Esophagus (tissue), 2 donors: ENCODE data around the gene VTI1A. TPM values are rescaled to one million over a fixed set of nuclear protein-coding genes. Genes with fewer than 3 reads are reported as not detected.

Source experiments
- H3K27ac ChIP-seq, 2 donors: one replicate each; pipeline ENCODE4 v1.5.1; 2013; ENCODE audit warnings: low read depth in 2 of 2, mild to moderate bottlenecking in 2 of 2, inconsistent platforms in 1 of 2, low read length in 1 of 2, moderate library complexity in 1 of 2
- H3K27me3 ChIP-seq, 2 donors: one replicate each; pipeline ENCODE4 v1.6.1; 2013; ENCODE audit warnings: low read length in 2 of 2, control low read depth in 1 of 2, mild to moderate bottlenecking in 1 of 2; ENCODE audit not compliant: insufficient read depth in 2 of 2, control insufficient read depth in 1 of 2
- H3K36me3 ChIP-seq, 2 donors: one replicate each; pipeline ENCODE4 v1.6.1; 2013; ENCODE audit warnings: low read length in 1 of 2; ENCODE audit not compliant: control insufficient read depth in 2 of 2, insufficient read depth in 2 of 2
- H3K4me1 ChIP-seq, 2 donors: one replicate each; pipeline ENCODE4 v1.6.1; 2013; ENCODE audit warnings: low read length in 1 of 2; ENCODE audit not compliant: control insufficient read depth in 2 of 2, insufficient read depth in 2 of 2
- H3K4me3 ChIP-seq, 2 donors: one replicate each; pipeline ENCODE4 v1.5.1; 2013; ENCODE audit warnings: low read length in 2 of 2, mild to moderate bottlenecking in 2 of 2, low read depth in 1 of 2, moderate library complexity in 1 of 2
- H3K9me3 ChIP-seq, 2 donors: one replicate each; pipeline ENCODE4 v1.6.1; 2013; ENCODE audit warnings: mild to moderate bottlenecking in 2 of 2, low read depth in 1 of 2, low read length in 1 of 2, moderate library complexity in 1 of 2; ENCODE audit not compliant: control insufficient read depth in 2 of 2, insufficient read depth in 1 of 2
- WGBS, 2 donors: extraction: QIAGEN DNeasy Blood & Tissue Kit; methylation state at CpG; one replicate each; pipeline ENCODE4 v1.1.7; 2013; 5-methylcytosine and 5-hydroxymethylcytosine counted together
- polyA plus RNA-seq, 2 donors: library from polyadenylated mRNA; stranded (reverse); fragments of 200-250 nt; gene quantifications; one replicate each; pipeline ENCODE4 v1.2.3, GENCODE V29; 2013
- donor health status: healthy with polysubstance abuse.
- donor health status: Bipolar disorder and iron deficiency.

VTI1A gene
- polyA plus RNA-seq, 2 donors, result 10.6 to 11.5 TPM

DNA sequence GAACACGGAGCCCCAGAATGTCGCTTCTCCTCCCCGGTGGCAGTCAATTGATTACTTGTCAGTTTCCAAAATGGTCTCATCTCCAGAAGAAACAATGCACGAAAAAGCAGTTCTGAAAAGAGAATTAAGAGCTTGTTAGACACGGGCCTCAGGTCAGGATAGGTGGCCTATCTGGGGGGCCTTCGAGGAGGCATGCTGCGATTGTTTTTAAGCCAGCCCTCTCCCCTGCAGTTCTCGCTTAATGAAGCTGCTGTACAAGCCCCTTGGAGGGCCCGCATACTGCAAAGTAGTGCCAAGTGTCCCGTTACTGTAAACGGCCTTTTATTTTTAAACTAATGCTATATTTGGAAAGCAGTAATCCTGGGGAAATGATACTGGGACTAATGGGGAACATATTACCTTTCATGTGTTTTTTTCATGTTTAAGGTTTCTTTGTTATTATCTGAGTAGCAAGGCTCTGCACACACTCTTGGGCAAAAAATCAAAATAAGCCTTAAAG is 388.3 kb downstream of the VTI1A start:
- 71 to 77% methylated on average over 11 of the region's 11 CpGs for WGBS, 2 donors
- Histone ChIP-seq H3K9me3 (peaks cover 0 to 4% of the 10 kb centered on the region in 2 donors), H3K27me3 (no peaks in the 10 kb centered on the region), H3K4me3 (no peak overlapping the region), H3K4me1 (no peaks in the 10 kb centered on the region), H3K27ac (no peak overlapping the region), H3K36me3 (no peaks in the 10 kb centered on the region)

DNA sequence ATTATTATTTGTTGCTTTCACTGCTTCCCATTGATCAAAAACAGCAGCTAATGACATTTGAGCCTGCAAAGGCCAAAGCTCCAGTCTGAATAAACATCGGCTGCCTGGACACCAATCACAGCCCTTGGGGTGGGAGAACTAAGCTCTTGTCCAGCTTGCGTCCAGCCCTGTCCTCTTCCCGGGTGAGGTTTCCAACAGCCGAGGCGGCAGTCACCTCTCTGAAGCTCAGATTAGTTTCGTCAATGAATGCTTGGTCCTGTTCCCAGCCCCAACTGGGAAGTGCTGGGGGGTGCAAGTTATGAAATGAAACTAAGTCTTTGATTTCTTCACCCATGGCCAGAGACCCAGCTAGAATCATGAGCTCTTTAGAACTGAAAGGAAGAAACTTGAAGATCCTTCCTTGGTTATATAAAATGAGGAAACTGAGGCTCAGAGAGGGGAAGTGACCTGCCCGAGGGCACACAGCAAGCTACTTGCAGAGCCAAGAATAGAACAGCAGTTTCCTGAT is 389.0 kb downstream of the VTI1A start:
- 64 to 70% methylated on average over 7 of the region's 7 CpGs for WGBS, 2 donors
- Histone ChIP-seq H3K9me3 (peaks cover 0 to 4% of the 10 kb centered on the region in 2 donors), H3K36me3 (no peaks in the 10 kb centered on the region), H3K27me3 (no peaks in the 10 kb centered on the region), H3K27ac (no peak overlapping the region), H3K4me1 (no peaks in the 10 kb centered on the region), H3K4me3 (no peak overlapping the region)

DNA sequence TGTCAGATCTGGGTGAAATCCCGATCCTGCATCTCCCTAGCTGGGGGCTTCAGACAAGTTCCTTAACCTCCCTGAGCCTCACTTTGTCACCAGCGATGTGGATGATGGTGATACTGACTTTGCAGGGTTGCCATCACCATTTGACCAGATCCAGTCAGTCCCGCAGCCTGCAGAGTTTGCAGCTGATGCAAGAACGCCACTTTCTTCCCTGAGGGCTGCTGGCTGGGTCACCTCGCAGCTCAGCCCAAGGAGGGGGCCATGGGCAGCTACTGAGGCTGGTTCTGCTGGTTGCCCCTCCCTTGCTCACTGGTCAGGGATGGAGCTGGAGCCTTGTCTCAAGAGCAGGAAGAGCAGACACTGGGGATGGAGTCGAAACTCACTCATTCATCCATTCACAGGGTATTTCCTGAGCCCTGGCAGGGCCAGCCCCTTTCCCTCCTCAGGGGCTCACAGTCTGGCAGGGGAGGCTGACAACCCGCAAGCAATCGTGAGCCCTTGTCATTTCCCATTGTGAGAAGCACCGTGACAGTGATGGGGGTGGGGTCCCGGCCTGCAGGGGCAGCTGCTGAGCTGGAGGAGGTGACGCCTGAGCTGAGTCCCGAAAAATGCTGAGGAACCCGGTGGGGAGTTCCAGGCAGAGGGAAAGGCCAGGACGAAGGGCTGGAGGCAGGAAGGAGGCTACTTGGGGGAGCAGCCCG is 391.9 kb downstream of the VTI1A start:
- Histone ChIP-seq H3K36me3 (no peaks in the 10 kb centered on the region), H3K27ac (no peak overlapping the region), H3K27me3 (no peaks in the 10 kb centered on the region), H3K4me3 (no peak overlapping the region), H3K9me3 (peaks cover 0 to 4% of the 10 kb centered on the region in 2 donors), H3K4me1 (no peaks in the 10 kb centered on the region)
- 84% methylated on average over 15 of the region's 15 CpGs for WGBS, 2 donors

DNA sequence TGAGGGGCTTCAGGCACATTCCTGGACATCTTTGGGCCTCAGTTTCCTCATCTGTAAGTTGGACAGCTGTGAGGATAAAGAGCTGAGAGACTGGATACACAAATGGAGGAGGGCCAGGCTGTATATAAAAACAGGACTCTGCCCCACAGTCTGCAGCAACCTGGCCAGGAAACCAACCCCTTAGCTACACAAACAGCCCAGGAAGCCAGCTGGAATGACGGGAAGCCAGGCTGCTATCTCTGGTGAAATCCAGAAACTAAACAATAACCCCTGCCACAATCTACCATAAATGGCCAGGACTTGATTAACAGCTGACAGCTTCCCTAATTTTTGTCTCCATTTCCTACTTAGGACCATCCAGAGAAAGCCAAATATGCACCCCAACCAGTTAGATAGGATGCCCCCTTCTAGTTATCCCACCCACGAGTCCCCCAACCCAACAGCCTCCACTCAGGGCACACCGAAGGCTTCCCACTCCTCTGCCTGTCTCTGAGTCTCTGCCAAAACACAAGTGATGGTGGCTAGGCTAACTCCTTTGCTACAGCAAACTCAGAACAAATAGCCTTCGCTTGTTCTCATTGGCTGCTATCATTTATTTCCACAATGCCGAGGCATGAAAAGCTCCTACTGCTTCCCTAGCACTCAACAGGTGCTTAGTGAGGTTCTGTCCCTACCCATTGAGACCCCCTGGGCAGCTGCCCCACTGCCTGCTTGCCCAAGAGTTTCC is 393.1 kb downstream of the VTI1A start:
- Histone ChIP-seq H3K27me3 (no peaks in the 10 kb centered on the region), H3K27ac (no peak overlapping the region), H3K4me1 (no peaks in the 10 kb centered on the region), H3K36me3 (no peaks in the 10 kb centered on the region), H3K9me3 (peaks cover 0 to 4% of the 10 kb centered on the region in 2 donors), H3K4me3 (no peak overlapping the region)
- WGBS, 2 donors, result 91 to 93% methylated on average over 5 of the region's 5 CpGs

DNA sequence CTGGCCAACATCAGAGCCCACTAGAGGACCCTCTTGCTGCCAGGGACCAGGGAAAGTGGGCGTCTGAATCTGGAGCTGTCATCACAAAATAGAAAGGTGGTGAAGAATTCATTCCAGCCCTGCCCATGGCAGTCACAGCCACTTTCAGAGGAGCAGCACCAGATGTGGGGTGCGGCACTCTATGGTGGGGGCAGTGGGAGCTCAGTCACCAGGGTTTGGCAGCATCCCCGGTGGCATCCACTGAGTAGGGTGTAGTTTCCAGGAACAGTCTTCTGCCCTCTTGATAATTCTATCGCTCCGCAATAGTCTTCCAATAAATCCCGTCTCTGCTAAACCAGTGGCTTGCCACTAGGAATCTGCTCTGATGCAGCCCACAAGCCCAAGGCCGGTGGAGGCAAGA is 394.5 kb downstream of the VTI1A start:
- no peak overlapping the region for H3K27ac ChIP-seq
- H3K36me3 ChIP-seq, result no peaks in the 10 kb centered on the region
- 95% methylated on average over 7 of the region's 7 CpGs for WGBS, 2 donors
- no peak overlapping the region for H3K4me3 ChIP-seq
- peaks cover 0 to 4% of the 10 kb centered on the region in 2 donors for H3K9me3 ChIP-seq
- H3K27me3 ChIP-seq, result no peaks in the 10 kb centered on the region
- no peaks in the 10 kb centered on the region for H3K4me1 ChIP-seq

DNA sequence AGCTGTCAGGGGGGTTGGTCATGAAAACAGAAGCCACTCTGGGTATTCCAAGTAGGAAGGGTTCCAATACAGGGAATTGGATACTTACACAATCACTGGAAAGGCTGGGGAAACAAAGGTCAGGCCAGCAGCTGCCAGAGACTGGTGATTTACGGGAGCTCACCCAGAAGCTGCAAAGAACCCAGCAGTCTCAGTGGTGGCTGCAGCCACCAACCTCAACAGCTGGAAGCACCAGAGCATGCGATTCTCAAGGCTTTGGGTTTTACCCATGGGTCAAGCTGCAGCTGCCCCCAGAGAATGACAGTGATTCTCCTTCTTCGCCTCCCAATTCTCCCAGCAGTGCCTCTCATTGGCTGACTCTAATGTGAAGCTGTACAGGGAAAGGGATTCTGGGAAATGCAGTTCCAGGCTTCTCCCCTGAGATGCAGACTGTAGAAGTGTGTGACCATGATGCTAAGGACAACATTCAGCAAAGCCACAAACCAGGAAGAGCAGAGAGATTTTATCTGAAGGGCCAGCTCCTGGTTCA is 395.9 kb downstream of the VTI1A start:
- no peaks in the 10 kb centered on the region for H3K4me1 ChIP-seq
- WGBS, 2 donors, result 69 to 71% methylated on average over 3 of the region's 3 CpGs
- H3K27me3 ChIP-seq, result no peaks in the 10 kb centered on the region
- H3K27ac ChIP-seq, result no peak overlapping the region
- no peak overlapping the region for H3K4me3 ChIP-seq
- H3K36me3 ChIP-seq, result no peaks in the 10 kb centered on the region
- peaks cover 4% of the 10 kb centered on the region in 2 donors for H3K9me3 ChIP-seq

DNA sequence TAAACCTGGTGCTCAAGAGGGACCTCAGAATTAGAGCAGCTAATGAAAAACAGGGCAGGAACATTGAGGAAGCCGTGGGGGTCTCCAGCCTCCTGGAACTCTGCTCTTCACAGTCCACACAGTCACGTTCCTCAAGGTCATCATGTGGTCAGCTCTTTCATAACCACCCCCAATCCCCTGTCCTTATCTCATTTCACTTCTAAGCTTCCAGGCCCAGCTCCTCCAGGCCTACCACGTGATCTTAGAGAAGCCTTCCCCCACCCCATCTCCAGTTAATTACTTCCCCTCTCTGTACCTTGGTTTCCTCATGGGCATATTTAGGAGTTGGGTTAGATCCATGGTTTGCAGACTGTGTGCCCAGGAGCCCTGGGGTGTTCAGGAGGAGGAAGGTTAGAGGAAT is 396.6 kb downstream of the VTI1A start:
- H3K36me3 ChIP-seq, result no peaks in the 10 kb centered on the region
- H3K9me3 ChIP-seq, result peaks cover 4% of the 10 kb centered on the region in 2 donors
- no peaks in the 10 kb centered on the region for H3K27me3 ChIP-seq
- H3K4me3 ChIP-seq, result no peak overlapping the region
- WGBS, 2 donors, result 63 to 70% methylated on average over 3 of the region's 3 CpGs
- no peaks in the 10 kb centered on the region for H3K4me1 ChIP-seq
- H3K27ac ChIP-seq, result no peak overlapping the region

DNA sequence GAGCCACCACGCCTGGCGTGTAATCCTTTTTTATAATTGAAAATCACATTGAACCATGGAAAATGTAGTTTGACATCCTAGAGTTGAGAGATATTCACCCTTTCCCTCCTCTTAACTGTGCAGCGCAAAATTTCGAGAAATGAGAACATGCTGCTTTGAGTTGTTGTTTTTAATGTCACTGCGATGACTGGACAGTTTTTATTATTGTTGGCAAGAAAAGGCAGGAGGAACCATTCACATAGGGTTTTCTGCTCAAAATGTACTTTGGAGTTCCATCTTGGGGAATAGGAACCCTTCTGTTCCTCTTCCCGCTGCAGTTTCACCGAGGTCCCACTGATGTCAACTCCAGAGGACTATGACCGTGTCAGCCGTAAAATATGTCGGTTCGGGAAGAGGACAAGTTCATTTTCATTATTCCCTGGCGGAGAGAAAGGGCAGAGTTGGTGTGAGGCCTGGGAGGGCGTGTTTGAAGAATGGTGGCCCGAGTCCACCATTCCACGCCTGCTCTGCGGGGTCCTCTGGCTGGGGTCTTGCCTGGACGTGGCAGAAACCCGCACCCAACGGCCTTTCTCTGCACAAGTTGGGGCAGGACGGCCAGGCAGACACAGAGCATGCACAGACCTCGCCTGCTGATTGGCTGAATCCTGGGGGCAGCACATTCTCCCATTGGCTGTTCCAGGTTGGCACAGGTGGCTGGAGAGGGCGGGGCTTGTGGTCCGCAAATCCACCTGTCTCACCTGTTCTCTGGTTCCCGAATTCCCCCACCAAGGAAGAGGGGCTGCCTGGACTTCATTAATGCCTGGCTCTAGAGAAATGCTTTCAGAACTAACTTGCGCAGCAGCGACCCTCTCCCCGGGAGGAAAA is 397.9 kb downstream of the VTI1A start:
- no peak overlapping the region for H3K4me3 ChIP-seq
- H3K9me3 ChIP-seq, result peaks cover under 1 to 4% of the 10 kb centered on the region in 2 donors
- H3K27me3 ChIP-seq, result no peaks in the 10 kb centered on the region
- H3K36me3 ChIP-seq, result no peaks in the 10 kb centered on the region
- WGBS, 2 donors, result 90 to 95% methylated on average over 27 of the region's 27 CpGs
- no peak overlapping the region for H3K27ac ChIP-seq
- H3K4me1 ChIP-seq, result peaks cover 0 to 2% of the 10 kb centered on the region in 2 donors

DNA sequence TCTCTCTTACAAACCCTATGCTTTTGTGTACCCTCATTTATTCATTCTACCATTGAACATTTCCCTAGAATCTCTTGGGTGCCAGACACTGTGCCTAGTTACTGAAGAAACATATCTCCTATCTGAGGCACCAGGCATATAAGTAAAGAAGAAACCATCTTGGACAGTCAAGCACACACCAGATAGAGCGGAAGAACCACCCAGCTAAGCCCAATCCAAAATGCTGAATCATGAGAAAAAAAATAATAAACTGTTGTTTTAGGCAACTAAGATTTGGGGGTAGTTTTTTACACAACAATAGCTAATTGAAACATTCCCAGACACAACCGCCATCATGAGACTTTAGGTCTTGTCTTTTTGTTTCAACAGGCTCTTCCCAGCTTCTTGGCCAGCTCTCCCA is 400.8 kb downstream of the VTI1A start:
- Histone ChIP-seq H3K27me3 (no peaks in the 10 kb centered on the region), H3K4me3 (no peak overlapping the region), H3K36me3 (no peaks in the 10 kb centered on the region), H3K9me3 (peaks cover 0 to 4% of the 10 kb centered on the region in 2 donors), H3K27ac (no peak overlapping the region), H3K4me1 (peaks cover 0 to 2% of the 10 kb centered on the region in 2 donors)
- 98 to 99% methylated on average over 2 of the region's 2 CpGs for WGBS, 2 donors
